ENCODE measurements around the gene CRIP2.

Gene CRIP2

GRCh38 chr14:105495990-105496830 lies 21.6 kb downstream of the CRIP2 start:
- peak in 6 of 10 donors; percentile 4 to 72 (median 40) for DNase-seq
- intact Hi-C loops (cut with DNase I) = no loop called here

DNA sequence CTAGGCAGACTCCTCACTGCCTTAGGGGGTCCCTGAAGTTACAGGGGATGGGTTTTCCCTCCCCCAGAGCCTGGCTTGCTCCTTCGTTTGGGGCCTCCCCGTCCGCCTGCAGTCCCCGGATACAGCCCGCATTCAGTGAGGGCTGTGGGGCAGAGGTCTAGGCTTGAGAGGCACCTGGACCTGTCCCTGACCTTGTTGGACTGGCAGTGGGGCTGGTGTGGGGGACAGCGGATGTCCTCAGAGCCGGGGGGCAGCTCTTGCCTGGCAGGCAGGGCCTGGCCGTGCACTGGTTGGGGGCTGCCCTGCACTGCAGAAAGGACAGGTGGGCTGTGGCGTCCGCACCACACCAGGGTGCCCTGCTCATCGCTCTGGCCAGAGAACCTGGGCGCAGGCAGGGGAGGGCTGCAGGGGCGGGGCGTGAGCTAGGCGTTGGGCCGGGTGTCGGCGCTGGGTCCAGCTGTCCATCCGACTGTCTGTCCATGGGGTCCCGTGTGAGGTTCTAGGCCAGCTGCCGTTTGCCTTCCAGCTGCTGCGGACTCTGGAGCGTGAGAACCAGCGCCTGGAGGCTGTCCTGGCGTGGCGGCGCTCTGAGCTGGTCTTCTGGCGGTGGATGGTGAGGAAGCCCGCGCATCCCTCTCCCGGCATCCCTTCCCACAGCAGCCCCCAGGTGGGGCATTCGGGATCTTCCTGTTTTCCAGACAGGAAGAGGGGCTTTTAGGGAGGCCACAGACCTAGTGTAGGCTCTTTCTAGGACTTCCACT lies 22.4 kb downstream of the CRIP2 start:
- peak in 5 of 10 donors; percentile 6 to 75 (median 48) for DNase-seq
- intact Hi-C loops (cut with DNase I) = no loop called here

DNA sequence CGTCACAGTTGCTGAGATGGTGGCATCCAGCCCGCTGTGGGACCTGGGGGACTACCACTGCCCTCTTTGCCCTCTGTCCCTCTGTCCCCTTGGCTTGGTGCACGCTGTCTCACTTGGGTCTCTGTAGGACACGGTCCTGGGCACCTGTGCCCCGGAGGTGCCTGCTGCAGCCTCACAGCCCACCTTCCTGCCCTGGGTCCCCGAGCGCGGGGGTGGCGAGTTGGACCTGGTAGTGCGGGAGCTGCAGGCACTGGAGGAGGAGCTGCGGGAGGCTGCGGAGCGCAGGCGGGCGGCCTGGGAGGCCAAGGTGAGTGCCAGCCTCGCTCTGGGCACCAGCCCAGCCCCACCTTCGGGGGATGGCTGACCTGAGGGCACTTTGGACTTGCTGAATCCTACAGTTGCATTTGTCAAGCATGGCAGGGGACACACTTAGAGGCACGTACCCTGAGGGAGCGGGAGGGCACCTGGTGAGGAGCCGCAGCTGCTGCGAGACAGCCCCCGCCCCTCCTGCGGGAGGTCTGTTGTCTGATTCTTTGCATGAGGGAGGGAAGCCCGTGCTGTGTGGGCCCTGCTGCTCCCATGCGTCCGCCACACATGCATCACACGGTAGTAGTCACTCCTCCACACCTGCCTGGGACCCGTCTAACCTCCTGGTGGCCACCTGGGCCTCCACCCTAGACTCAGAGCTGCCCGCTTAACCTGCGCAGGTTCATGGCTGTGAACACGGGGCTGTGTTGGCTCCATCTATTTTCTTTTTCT lies 23.2 kb downstream of the CRIP2 start:
- intact Hi-C loops (cut with DNase I) = no loop called here

DNA sequence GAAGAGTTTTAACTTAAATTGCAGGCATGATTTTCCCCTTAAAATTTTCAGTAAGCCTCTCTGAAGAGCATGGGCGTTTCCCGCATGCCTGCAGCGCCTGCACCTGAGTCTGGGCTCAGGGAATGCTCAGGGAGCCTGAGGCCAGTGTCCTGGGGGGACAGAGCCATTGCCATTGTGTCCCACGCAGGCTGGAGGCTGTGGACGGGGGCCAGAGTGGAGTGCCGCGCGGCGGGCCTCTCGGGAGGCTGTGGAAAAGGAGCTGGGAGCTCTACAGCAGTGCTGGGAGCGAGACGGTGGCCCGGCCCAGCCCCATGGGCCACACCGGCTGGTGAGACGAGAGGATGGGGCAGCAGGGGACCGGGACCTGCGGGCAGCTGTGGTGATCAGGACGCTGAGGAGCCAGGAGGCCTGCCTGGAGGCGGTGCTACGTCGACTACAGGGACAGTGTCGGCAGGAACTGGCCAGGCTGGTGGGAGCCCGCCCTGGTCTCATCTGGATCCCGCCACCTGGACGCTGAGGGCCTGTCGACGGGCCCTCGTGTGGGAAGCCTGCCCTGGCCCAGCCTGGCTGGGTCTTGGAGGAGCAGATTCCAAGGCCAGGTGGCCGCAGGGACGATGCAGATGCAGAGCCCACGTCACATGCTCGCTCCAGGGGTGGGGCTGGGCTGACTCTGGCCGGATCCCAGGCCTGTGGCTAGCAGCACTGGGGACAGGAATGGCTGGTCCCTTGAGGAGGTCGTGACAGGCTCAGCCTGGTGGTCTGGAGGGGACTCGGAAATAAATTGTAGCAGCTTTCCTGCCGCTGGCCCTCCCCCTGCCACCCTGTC lies 24.0 kb downstream of the CRIP2 start:
- DNase-seq = peak in 7 of 10 donors; percentile 31 to 93 (median 68)
- intact Hi-C loops (cut with DNase I) = no loop called here

More for the DNA sequence above, 23.2 kb downstream of the CRIP2 start:
- peak in 5 of 10 donors; percentile 5 to 82 (median 58) for DNase-seq

- DNase-seq = peak; percentile 78 to 99 (median 86)
- intact Hi-C loops (cut with DNase I) = no loop called here
These were observed 24.8 kb downstream of the CRIP2 start for GRCh38 chr14:105499256-105500035.

DNA sequence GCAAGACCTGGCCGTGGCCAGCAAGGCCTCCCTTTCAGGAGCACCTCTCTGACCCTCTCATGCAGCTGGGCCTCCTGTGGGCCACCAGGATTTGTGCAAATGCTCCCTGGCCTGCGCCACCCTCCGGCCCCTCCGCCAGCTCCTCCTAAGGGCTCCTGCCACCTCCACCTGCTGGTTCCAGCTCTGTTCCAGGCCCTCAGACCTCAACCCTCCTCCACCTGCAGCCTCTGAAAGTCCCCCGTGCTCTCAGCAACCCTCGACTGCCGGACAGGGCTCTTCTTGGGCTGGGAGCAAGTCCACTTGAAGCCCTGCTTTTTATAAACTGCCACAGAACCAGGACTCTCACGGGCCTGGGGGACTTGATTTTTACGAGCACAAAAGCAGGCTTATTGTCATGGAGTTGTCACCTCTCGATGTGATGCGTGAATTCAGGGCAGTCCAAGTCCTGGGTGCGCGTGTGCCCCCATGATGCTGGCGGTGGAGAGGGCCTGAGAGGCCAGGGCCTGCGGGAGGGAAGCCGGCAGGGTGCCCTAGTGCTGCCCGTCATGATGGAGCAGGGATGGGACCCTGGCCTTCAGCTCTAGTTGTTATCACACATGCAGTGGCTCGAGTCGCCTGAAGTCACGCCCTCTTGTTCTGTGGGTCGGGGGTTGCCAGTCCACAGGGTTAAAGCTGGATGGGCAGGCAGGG lies 25.6 kb downstream of the CRIP2 start:
- intact Hi-C loops (cut with DNase I) = no loop called here
- peak in 6 of 10 donors; percentile 5 to 72 (median 40) for DNase-seq

GRCh38 chr14:105500726-105501101 lies 26.1 kb downstream of the CRIP2 start:
- intact Hi-C loops (cut with DNase I) = no loop called here

GRCh38 chr14:105501504-105502291 lies 27.1 kb downstream of the CRIP2 start:
- intact Hi-C loops (cut with DNase I) = no loop called here
- DNase-seq = peak in 3 of 10 donors; percentile 39 to 69 (median 68)

More at GRCh38 chr14:105500726-105501101, 26.1 kb downstream of the CRIP2 start:
- DNase-seq = peak in 3 of 10 donors; percentile 50 to 77 (median 73)

DNA sequence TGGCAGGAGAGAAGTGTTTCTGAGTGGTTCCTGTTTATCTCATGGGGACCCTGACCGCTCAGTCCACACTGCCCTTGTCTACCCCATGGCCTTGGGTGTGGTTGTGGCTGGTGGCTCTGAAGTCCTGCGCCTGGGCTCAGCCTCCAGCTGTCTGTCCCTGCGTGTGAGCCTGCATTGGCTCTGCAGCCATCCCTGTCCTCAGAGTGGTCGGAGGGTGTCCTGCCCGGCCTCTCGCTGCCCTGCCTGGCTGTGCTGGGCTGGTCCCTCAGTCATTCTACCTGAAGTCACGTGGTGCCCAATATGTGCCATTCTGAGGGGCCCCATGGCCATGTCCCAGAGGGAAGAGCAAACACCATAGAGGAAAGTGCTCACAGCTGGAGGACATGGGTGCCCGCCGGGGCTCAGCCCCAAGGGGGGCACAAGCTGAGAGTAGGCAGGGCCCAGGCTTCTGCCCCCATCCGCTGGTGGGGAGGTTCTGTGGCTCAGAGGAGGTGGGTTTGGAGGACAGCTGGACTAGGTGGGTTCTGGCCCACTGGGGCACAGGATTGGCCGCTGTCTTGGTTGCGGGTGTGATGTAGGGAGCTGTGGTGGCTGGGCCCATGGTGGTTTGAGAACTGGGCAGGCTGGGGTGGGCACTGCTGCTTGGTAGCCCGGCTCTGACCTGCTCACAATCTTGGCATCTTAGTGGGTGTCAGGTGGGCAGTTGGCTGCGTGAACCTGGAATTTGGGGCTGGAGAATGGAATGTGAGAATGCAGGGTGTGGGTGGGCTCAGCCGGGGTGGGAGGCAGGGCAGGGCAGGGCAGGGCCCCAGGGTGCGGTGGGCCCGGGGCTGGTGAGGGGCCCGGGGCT lies 28.1 kb downstream of the CRIP2 start:
- intact Hi-C loops (cut with DNase I) = no loop called here
- DNase-seq = peak in 4 of 10 donors; percentile 16 to 82 (median 65)

DNA sequence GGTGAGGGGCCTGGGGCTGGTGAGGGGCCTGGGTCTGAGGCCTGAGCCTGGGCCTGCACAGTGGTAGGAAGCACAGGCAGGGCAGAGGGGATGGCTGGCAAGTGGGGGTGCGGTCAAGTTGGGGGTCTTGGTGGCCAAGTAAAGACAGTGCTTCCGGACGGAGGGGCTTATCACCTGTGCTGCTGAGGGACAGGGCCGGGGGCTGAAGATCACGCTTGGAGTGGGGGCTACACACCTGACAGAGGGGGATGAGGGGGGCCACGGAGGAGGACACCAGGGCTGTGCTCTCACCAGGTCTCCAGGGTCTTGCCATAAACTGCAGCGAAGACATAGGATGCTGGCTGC lies 28.6 kb downstream of the CRIP2 start:
- intact Hi-C loops (cut with DNase I) = no loop called here
- DNase-seq = peak in 3 of 10 donors; percentile 24 to 70 (median 35)

DNA sequence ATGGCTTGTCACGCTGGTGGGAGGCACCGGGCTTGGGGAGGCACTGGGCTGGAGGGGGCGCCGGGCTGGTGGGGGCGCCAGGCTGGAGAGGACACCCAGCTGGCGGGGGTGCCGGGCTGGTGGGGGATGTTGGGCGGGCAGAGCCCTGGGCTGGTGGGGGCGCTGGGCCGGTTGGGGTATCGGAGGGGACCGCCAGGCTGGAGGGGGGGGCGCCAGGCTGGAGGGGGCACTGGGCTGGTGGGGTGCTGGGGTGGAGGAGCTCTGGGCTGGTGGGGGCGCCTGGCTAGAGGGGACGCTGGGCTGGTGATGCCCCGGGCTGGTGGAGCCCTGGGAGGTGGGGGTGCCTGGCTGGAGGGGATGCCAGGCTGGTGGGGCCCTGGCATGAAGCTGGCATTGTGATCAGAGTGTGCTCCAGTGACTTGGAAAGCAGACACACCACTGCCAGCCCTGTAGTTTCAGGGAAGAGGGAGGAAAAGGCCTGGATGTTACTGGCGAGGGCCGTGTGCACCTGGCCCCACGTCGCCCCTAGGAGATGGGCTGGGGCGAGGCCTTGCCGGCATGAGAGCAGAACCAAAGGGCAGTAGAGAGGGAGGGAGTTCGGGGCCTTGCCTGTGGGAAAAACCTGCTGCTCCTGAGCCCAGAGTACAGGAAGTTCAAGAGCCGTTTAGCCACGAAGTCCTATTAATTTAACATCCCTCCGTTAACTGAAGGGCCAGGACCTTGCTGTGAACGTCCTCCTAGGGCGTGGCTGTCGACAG lies 29.5 kb downstream of the CRIP2 start:
- peak in 4 of 10 donors; percentile 24 to 73 (median 45) for DNase-seq
- intact Hi-C loops (cut with DNase I) = no loop called here

DNA sequence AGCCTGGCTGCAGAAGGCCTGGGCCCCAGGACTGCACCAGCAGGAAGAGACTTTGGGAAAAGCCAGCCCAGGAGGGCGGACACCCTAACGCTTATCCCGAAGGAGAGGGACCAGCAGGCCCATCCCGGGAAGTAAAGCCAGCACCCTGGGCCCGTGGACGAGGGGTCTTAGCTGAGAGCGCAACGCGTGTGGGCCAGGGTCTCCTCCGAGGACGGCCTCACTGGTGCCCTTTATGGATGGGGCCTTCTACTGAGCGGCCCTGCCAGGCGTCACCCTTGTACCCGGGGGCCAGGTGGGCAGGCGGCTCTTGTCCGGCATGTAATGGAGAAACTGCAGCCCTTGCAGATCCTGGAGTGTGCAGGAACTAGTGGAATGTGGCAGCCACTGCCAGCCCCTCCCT lies 30.5 kb downstream of the CRIP2 start:
- intact Hi-C loops (cut with DNase I) = no loop called here
- DNase-seq = peak in 2 of 10 donors; percentile 37 to 66

- peak in 2 of 10 donors; percentile 47 to 69 for DNase-seq
- intact Hi-C loops (cut with DNase I) = no loop called here
These were observed 32.6 kb downstream of the CRIP2 start for GRCh38 chr14:105507247-105507646.

- intact Hi-C loops (cut with DNase I) = no loop called here
- DNase-seq = peak in 2 of 10 donors; percentile 44 to 63
These were observed 33.4 kb downstream of the CRIP2 start for GRCh38 chr14:105508069-105508468.

DNA sequence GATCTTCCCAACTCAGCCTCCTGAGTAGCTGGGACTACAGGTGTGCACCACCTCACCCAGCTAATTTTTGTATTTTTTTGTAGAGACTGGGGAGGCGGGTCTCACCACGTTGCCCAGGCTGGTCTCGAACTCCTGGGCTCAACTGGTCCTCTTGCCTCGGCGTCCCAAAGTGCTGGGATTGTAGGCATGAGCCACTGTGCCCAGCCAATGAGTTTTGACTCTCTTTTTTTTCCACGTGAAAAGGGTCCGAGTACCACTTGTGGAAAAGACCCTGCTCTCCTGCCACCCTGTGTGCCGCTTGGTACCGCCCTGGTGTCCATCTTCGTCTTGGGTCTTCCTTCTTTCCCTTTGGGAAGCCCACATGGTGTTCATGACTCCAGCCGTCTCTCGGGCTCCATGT lies 34.0 kb downstream of the CRIP2 start:
- intact Hi-C loops (cut with DNase I) = no loop called here
- DNase-seq = peak in 2 of 10 donors; percentile 20 to 42

- peak in 1 of 10 donors; percentile 22 for DNase-seq
- intact Hi-C loops (cut with DNase I) = no loop called here
These were observed 42.5 kb downstream of the CRIP2 start for GRCh38 chr14:105517096-105517495.
